ENCODE results near the gene KRT71. TPM values are rescaled to one million over a fixed set of nuclear protein-coding genes. Genes with fewer than 3 reads are reported as not detected.
"Not testable (repeated sequence)": the region's sequence is repeated elsewhere in the genome, so short reads cannot be mapped to it uniquely, and the experiment has no call there.

KRT71 gene
- total RNA-seq (0.57 TPM), polyA plus RNA-seq (3.6 TPM)
- long read RNA-seq, donor 1 = 0 reads
- long read RNA-seq, donor 2 = 0 reads
- long read RNA-seq, donor 3 = 0 reads
- long read RNA-seq, donor 4 = 0 reads
- long read RNA-seq, donor 5, partial matches to known transcripts = 0 of 1 reads
- long read RNA-seq, donor 5, other reads (novel, unspliced or antisense) = 0 of 1 reads
- long read RNA-seq, donor 6 = 0 reads
- long read RNA-seq, donor 7 = 0 reads
- long read RNA-seq, donor 8 = 0 reads
- long read RNA-seq, donor 9 = 0 reads
- long read RNA-seq, donor 10 = 0 reads

GRCh38 chr12:52552681-52553195 lies at the start of gene KRT71:
KRT71 (minus strand) TSS chr12:52553145; CDS start chr12:52553077, 68 bp downstream.
- Histone ChIP-seq H3K36me3 (ENCODE audit: control insufficient read depth in 2 of 2, insufficient read depth in 2 of 2, low read length in 1 of 2) (no peaks in the 10 kb centered on the region), H3K4me1 (ENCODE audit: control insufficient read depth in 2 of 2, insufficient read depth in 2 of 2, low read length in 2 of 2) (no peaks in the 10 kb centered on the region), H3K27ac (ENCODE audit: low read depth in 1 of 2, low read length in 1 of 2) (no peak within 1 kb of the TSS), H3K4me3 (ENCODE audit: low read length in 2 of 2) (no peak within 1 kb of the TSS), H3K27me3 (ENCODE audit: control insufficient read depth in 2 of 2, insufficient read depth in 1 of 2, low read length in 1 of 2) (peaks cover 0 to 3% of the 10 kb centered on the region in 2 donors), H3K9me3 (ENCODE audit: control insufficient read depth in 2 of 2, insufficient read depth in 1 of 2, low read length in 1 of 2) (peaks cover 0 to 1% of the 10 kb centered on the region in 2 donors)
- DNase-seq (ENCODE audit: low read depth in 6 of 9, low spot score in 9 of 9) = no peak
- WGBS = 86% methylated on average over 14 of the region's 14 CpGs

- Histone ChIP-seq H3K27ac (ENCODE audit: low read depth in 1 of 2, low read length in 1 of 2) (no peak overlapping the region), H3K9me3 (ENCODE audit: control insufficient read depth in 2 of 2, insufficient read depth in 1 of 2, low read length in 1 of 2) (no peaks in the 10 kb centered on the region), H3K4me3 (ENCODE audit: low read length in 2 of 2) (no peak overlapping the region), H3K36me3 (ENCODE audit: control insufficient read depth in 2 of 2, insufficient read depth in 2 of 2, low read length in 1 of 2) (no peaks in the 10 kb centered on the region), H3K27me3 (ENCODE audit: control insufficient read depth in 2 of 2, insufficient read depth in 1 of 2, low read length in 1 of 2) (peaks cover 15 to 47% of the 10 kb centered on the region in 2 donors), H3K4me1 (ENCODE audit: control insufficient read depth in 2 of 2, insufficient read depth in 2 of 2, low read length in 2 of 2) (peaks cover 0 to 15% of the 10 kb centered on the region in 2 donors)
- DNase-seq (ENCODE audit: low read depth in 6 of 9, low spot score in 9 of 9) = no peak
- 98% methylated on average over 5 of the region's 5 CpGs for WGBS
These were observed 49.6 kb upstream of the KRT71 start for GRCh38 chr12:52602552-52602951.

DNA sequence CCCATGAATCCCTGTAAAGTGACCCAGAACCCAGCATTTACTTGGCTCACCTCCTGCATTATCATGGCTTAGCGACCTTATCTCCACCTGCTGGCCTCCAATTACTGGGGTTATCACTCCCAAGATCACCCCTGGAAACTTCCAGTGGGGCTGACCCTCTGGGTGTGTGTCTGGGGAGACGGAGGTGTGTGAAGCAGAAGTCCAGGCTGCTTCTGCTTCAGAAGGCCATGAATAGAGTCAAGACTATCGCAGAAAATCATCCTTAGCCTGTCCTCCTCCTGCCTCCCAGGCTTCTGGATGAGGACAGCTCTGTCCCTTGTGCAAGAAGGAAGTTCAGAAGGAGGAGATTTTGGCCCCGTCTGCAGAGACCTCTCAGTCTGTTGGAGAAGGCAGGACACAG lies 48.7 kb upstream of the KRT71 start:
- DNase-seq (ENCODE audit: low read depth in 6 of 9, low spot score in 9 of 9) = no peak
- WGBS = 77% methylated on average over 4 of the region's 4 CpGs
- Histone ChIP-seq H3K9me3 (ENCODE audit: control insufficient read depth in 2 of 2, insufficient read depth in 1 of 2, low read length in 1 of 2) (no peaks in the 10 kb centered on the region), H3K4me1 (ENCODE audit: control insufficient read depth in 2 of 2, insufficient read depth in 2 of 2, low read length in 2 of 2) (peaks cover 0 to 8% of the 10 kb centered on the region in 2 donors), H3K36me3 (ENCODE audit: control insufficient read depth in 2 of 2, insufficient read depth in 2 of 2, low read length in 1 of 2) (no peaks in the 10 kb centered on the region), H3K4me3 (ENCODE audit: low read length in 2 of 2) (no peak overlapping the region), H3K27ac (ENCODE audit: low read depth in 1 of 2, low read length in 1 of 2) (no peak overlapping the region), H3K27me3 (ENCODE audit: control insufficient read depth in 2 of 2, insufficient read depth in 1 of 2, low read length in 1 of 2) (peaks cover 15 to 48% of the 10 kb centered on the region in 2 donors)

DNA sequence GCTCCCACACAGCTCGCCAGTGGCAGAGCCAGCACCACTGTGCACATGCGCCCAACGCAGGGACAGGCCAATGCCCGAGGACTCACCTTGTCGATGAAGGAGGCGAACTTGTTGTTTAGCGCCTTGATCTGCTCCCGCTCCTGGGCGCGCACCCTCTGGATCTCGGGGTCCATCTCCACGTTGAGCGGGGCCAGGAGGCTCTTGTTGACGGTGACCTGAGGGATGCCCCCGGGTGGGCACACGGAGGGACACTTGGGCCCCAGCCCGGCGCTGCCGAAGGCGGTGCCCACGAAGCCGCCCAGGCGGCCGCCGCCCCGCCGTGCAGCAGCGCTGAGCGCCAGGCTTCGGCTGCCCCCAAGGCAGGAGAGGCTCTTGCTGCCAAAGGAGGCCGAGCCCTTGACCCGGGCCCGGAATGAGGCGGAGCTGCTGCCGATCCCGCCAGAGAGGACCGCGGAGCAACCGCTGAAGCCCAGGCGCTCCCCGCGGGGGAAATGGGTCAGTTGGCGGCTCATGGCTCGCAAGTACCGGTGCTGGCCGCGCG lies 48.1 kb upstream of the KRT71 start, which contains the start of gene KRT72:
Gene KRT72 (minus strand): TSS at position 523 of the 541 bp plus-strand sequence. CDS start 11 bp downstream, at position 512.
- peaks cover 0 to 8% of the 10 kb centered on the region in 2 donors for H3K4me1 ChIP-seq (ENCODE audit: control insufficient read depth in 2 of 2, insufficient read depth in 2 of 2, low read length in 2 of 2)
- H3K27ac ChIP-seq (ENCODE audit: low read depth in 1 of 2, low read length in 1 of 2) = no peak within 1 kb of the TSS
- H3K9me3 ChIP-seq (ENCODE audit: control insufficient read depth in 2 of 2, insufficient read depth in 1 of 2, low read length in 1 of 2) = no peaks in the 10 kb centered on the region
- no peak within 1 kb of the TSS for H3K4me3 ChIP-seq (ENCODE audit: low read length in 2 of 2)
- no peaks in the 10 kb centered on the region for H3K36me3 ChIP-seq (ENCODE audit: control insufficient read depth in 2 of 2, insufficient read depth in 2 of 2, low read length in 1 of 2)
- 40% methylated on average over 48 of the region's 48 CpGs for WGBS
- peaks cover 15 to 51% of the 10 kb centered on the region in 2 donors for H3K27me3 ChIP-seq (ENCODE audit: control insufficient read depth in 2 of 2, insufficient read depth in 1 of 2, low read length in 1 of 2)
- no peak for DNase-seq (ENCODE audit: low read depth in 6 of 9, low spot score in 9 of 9)

DNA sequence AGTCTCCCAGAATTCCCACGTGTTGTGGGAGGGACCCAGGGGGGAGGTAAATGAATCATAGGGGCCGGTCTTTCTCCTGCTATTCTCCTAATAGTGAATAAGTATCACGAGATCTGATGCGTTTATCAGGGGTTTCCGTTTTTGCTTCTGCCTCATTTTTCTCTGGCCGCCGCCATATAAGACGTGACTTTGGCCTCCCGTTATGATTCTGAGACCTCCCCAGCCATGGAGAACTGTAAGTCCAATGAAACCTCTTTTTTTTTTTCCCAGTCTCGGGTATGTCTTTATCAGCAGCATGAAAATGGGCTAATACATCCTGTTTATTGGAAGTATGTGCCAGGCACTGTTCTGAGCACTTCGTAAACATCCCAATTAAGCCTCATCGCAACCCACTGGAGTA lies 47.5 kb upstream of the KRT71 start:
- 93% methylated on average over 12 of the region's 12 CpGs for WGBS
- no peaks in the 10 kb centered on the region for H3K9me3 ChIP-seq (ENCODE audit: control insufficient read depth in 2 of 2, insufficient read depth in 1 of 2, low read length in 1 of 2)
- DNase-seq (ENCODE audit: low read depth in 6 of 9, low spot score in 9 of 9) = no peak
- no peaks in the 10 kb centered on the region for H3K36me3 ChIP-seq (ENCODE audit: control insufficient read depth in 2 of 2, insufficient read depth in 2 of 2, low read length in 1 of 2)
- peaks cover 15 to 51% of the 10 kb centered on the region in 2 donors for H3K27me3 ChIP-seq (ENCODE audit: control insufficient read depth in 2 of 2, insufficient read depth in 1 of 2, low read length in 1 of 2)
- H3K4me1 ChIP-seq (ENCODE audit: control insufficient read depth in 2 of 2, insufficient read depth in 2 of 2, low read length in 2 of 2) = peaks cover 0 to 6% of the 10 kb centered on the region in 2 donors
- no peak overlapping the region for H3K27ac ChIP-seq (ENCODE audit: low read depth in 1 of 2, low read length in 1 of 2)
- H3K4me3 ChIP-seq (ENCODE audit: low read length in 2 of 2) = no peak overlapping the region

DNA sequence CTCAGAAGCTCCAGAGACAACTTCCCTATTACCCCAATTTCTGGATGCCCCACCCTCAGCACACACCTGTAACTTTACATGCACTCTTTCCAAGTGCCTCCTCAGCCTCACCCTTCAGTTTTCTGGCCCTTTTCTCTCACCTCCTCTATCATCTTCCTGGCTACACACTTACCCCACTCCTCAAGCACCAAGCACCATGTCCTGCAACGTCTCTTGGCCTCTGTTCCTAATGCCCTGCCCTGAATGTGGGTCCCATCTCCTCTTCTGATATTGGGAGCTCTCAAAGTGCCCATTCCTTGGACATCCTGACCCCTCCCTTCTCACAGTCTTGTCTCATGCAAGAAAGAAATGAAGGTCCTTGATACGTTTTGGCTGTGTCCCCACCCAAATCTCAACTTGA lies 47.1 kb upstream of the KRT71 start:
- H3K27me3 ChIP-seq (ENCODE audit: control insufficient read depth in 2 of 2, insufficient read depth in 1 of 2, low read length in 1 of 2) = peaks cover 15 to 51% of the 10 kb centered on the region in 2 donors
- WGBS = 79% methylated on average over 2 of the region's 2 CpGs

GRCh38 chr12:52598966-52599365 lies 46.0 kb upstream of the KRT71 start:
- no peaks in the 10 kb centered on the region for H3K9me3 ChIP-seq (ENCODE audit: control insufficient read depth in 2 of 2, insufficient read depth in 1 of 2, low read length in 1 of 2)
- H3K27ac ChIP-seq (ENCODE audit: low read depth in 1 of 2, low read length in 1 of 2) = no peak overlapping the region
- no peak for DNase-seq (ENCODE audit: low read depth in 6 of 9, low spot score in 9 of 9)
- H3K27me3 ChIP-seq (ENCODE audit: control insufficient read depth in 2 of 2, insufficient read depth in 1 of 2, low read length in 1 of 2) = peaks cover 15 to 51% of the 10 kb centered on the region in 2 donors
- H3K36me3 ChIP-seq (ENCODE audit: control insufficient read depth in 2 of 2, insufficient read depth in 2 of 2, low read length in 1 of 2) = no peaks in the 10 kb centered on the region
- H3K4me1 ChIP-seq (ENCODE audit: control insufficient read depth in 2 of 2, insufficient read depth in 2 of 2, low read length in 2 of 2) = no peaks in the 10 kb centered on the region
- H3K4me3 ChIP-seq (ENCODE audit: low read length in 2 of 2) = no peak overlapping the region
- 96% methylated on average over 5 of the region's 5 CpGs for WGBS

More for the DNA sequence above, 47.1 kb upstream of the KRT71 start:
- Histone ChIP-seq H3K4me3 (ENCODE audit: low read length in 2 of 2) (no peak overlapping the region), H3K9me3 (ENCODE audit: control insufficient read depth in 2 of 2, insufficient read depth in 1 of 2, low read length in 1 of 2) (no peaks in the 10 kb centered on the region), H3K36me3 (ENCODE audit: control insufficient read depth in 2 of 2, insufficient read depth in 2 of 2, low read length in 1 of 2) (no peaks in the 10 kb centered on the region), H3K4me1 (ENCODE audit: control insufficient read depth in 2 of 2, insufficient read depth in 2 of 2, low read length in 2 of 2) (peaks cover 0 to 5% of the 10 kb centered on the region in 2 donors), H3K27ac (ENCODE audit: low read depth in 1 of 2, low read length in 1 of 2) (no peak overlapping the region)
- DNase-seq (ENCODE audit: low read depth in 6 of 9, low spot score in 9 of 9) = no peak

GRCh38 chr12:52594237-52594636 lies 41.3 kb upstream of the KRT71 start:
- H3K27me3 ChIP-seq (ENCODE audit: control insufficient read depth in 2 of 2, insufficient read depth in 1 of 2, low read length in 1 of 2) = peaks cover 0 to 18% of the 10 kb centered on the region in 2 donors
- H3K27ac ChIP-seq (ENCODE audit: low read depth in 1 of 2, low read length in 1 of 2); H3K4me3 ChIP-seq (ENCODE audit: low read length in 2 of 2); DNase-seq (ENCODE audit: low read depth in 6 of 9, low spot score in 9 of 9); H3K9me3 ChIP-seq (ENCODE audit: control insufficient read depth in 2 of 2, insufficient read depth in 1 of 2, low read length in 1 of 2); H3K4me1 ChIP-seq (ENCODE audit: control insufficient read depth in 2 of 2, insufficient read depth in 2 of 2, low read length in 2 of 2); H3K36me3 ChIP-seq (ENCODE audit: control insufficient read depth in 2 of 2, insufficient read depth in 2 of 2, low read length in 1 of 2): not testable (repeated sequence)
- WGBS = 95% methylated on average over 4 of the region's 4 CpGs

GRCh38 chr12:52591521-52591920 lies 38.6 kb upstream of the KRT71 start:
- peaks cover 0 to 7% of the 10 kb centered on the region in 2 donors for H3K27me3 ChIP-seq (ENCODE audit: control insufficient read depth in 2 of 2, insufficient read depth in 1 of 2, low read length in 1 of 2)
- no peak overlapping the region for H3K4me3 ChIP-seq (ENCODE audit: low read length in 2 of 2)
- H3K27ac ChIP-seq (ENCODE audit: low read depth in 1 of 2, low read length in 1 of 2) = no peak overlapping the region
- DNase-seq (ENCODE audit: low read depth in 6 of 9, low spot score in 9 of 9) = no peak
- WGBS = 98% methylated on average over 11 of the region's 11 CpGs
- no peaks in the 10 kb centered on the region for H3K9me3 ChIP-seq (ENCODE audit: control insufficient read depth in 2 of 2, insufficient read depth in 1 of 2, low read length in 1 of 2)
- H3K36me3 ChIP-seq (ENCODE audit: control insufficient read depth in 2 of 2, insufficient read depth in 2 of 2, low read length in 1 of 2) = no peaks in the 10 kb centered on the region
- peaks cover 0 to under 1% of the 10 kb centered on the region in 2 donors for H3K4me1 ChIP-seq (ENCODE audit: control insufficient read depth in 2 of 2, insufficient read depth in 2 of 2, low read length in 2 of 2)
